Body of pancreas (tissue), 4 donors: Measurements from ENCODE around the gene CSF1R. TPM values are rescaled to one million over a fixed set of nuclear protein-coding genes. Genes with fewer than 3 reads are reported as not detected.

Experiments
- ATAC-seq: fragments of 150-250 bp; one replicate; pipeline ENCODE4 v1.9.1; 2016
- DNase-seq, 4 donors: peaks; one replicate each; pipeline ENCODE4 v3.0.0-alpha.2; 2019
- H3K27ac ChIP-seq, 4 donors: fragments of 200-600 bp; sonication (generic); 1 replicate in 3 of 4; 2 replicates in 1 of 4; pipeline versions ENCODE4 v1.5.1 to v1.6.1; 2016 to 2019; ENCODE audit warnings: mild to moderate bottlenecking in 1 of 4, mixed read lengths in 1 of 4, moderate library complexity in 1 of 4
- H3K27me3 ChIP-seq, 2 donors: fragments of 200-600 bp; sonication (generic); one replicate each; pipeline ENCODE4 v1.6.0; 2016; ENCODE audit warnings: mild to moderate bottlenecking in 1 of 2
- H3K36me3 ChIP-seq, 2 donors: fragments of 200-600 bp; sonication (generic); replicated peaks in 1 of 2; 2 replicates each; pipeline ENCODE4 v1.5.1; 2016; ENCODE audit warnings: low read depth in 2 of 2; ENCODE audit not compliant: insufficient read depth in 1 of 2
- H3K4me1 ChIP-seq: fragments of 200-600 bp; sonication (generic); one replicate; pipeline ENCODE4 v1.6.0; 2016
- H3K4me3 ChIP-seq, 2 donors: fragments of 200-600 bp; sonication (generic); 1 replicate in 1 of 2; 2 replicates in 1 of 2; pipeline ENCODE4 v1.5.1; 2016 to 2019
- H3K9me3 ChIP-seq, 3 donors: fragments of 200-600 bp; sonication (generic); 1 replicate in 2 of 3; 2 replicates in 1 of 3; pipeline ENCODE4 v1.5.1; 2016
- POLR2A ChIP-seq, 3 donors: fragments of 450-650 bp; IDR thresholded peaks; one replicate each; pipeline ENCODE4 v1.6.1; 2016; ENCODE audit warnings: antibody characterized with exemption in 3 of 3, mild to moderate bottlenecking in 2 of 3
- WGBS, 2 donors: methylation state at CpG; one replicate each; pipeline ENCODE4 v1.1.5; 2017; 5-methylcytosine and 5-hydroxymethylcytosine counted together
- intact Hi-C: fragments of 100-400 bp; cut with DNase I; formaldehyde crosslinking; loops from one replicate; pipeline ENCODE4 v1.15.1; 2023
- total RNA-seq, 2 donors: library from RNA; depleted of rRNA; stranded (reverse); fragments of >200 nt; gene quantifications; one replicate each; pipeline ENCODE4 v1.1.0, GENCODE V29; 2016
- TF ChIP-seq, protein P1 (sequence below), 7 experiments: fragments of 450-650 bp in 4 of 7; fragments of 200-600 bp in 3 of 7; sonication (generic) in 3 of 7; IDR thresholded peaks; one replicate each; pipeline ENCODE4 v1.5.1; 2016 to 2019; ENCODE audit warnings: antibody characterized with exemption in 7 of 7

The CSF1R gene
- total RNA-seq, 2 donors from 2014 or later, result 5.3 to 13.5 TPM

DNA sequence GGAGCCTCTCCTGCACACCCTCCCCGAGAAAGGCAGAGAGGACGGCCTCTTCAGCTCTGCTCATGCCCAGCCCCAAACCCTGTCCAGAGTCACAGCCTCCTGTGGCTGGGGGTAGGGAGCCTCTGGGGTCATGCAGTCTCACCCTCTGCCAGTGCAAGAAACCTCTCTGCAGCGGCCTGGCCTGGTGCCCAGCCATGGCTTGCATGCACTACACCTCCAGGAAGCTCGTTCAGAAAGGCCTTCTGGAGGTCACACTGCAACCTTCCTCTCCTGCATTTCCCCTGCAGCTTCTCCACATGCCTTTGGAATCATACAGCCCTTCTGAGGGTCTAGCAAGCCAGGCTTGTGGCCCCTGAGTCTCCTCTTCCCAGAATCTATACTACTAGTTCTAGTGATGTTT is 17.9 kb downstream of the CSF1R start:
- no peak overlapping the region for H3K27ac ChIP-seq
- ATAC-seq, result no peak
- TF ChIP-seq, protein P1, sequence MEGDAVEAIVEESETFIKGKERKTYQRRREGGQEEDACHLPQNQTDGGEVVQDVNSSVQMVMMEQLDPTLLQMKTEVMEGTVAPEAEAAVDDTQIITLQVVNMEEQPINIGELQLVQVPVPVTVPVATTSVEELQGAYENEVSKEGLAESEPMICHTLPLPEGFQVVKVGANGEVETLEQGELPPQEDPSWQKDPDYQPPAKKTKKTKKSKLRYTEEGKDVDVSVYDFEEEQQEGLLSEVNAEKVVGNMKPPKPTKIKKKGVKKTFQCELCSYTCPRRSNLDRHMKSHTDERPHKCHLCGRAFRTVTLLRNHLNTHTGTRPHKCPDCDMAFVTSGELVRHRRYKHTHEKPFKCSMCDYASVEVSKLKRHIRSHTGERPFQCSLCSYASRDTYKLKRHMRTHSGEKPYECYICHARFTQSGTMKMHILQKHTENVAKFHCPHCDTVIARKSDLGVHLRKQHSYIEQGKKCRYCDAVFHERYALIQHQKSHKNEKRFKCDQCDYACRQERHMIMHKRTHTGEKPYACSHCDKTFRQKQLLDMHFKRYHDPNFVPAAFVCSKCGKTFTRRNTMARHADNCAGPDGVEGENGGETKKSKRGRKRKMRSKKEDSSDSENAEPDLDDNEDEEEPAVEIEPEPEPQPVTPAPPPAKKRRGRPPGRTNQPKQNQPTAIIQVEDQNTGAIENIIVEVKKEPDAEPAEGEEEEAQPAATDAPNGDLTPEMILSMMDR (IDR thresholded peaks at IDR 0.05), result no peak
- H3K9me3 ChIP-seq, result no peaks in the 10 kb centered on the region
- no peaks in the 10 kb centered on the region for H3K4me1 ChIP-seq
- H3K36me3 ChIP-seq, result no peaks in the 10 kb centered on the region
- H3K4me3 ChIP-seq, result no peak overlapping the region
- DNase-seq, result no peak
- intact Hi-C loops, result no loop called here
- H3K27me3 ChIP-seq, result no peaks in the 10 kb centered on the region
- WGBS, 2 donors, result 42 to 66% methylated on average over 2 to 4 of the region's 4 CpGs

DNA sequence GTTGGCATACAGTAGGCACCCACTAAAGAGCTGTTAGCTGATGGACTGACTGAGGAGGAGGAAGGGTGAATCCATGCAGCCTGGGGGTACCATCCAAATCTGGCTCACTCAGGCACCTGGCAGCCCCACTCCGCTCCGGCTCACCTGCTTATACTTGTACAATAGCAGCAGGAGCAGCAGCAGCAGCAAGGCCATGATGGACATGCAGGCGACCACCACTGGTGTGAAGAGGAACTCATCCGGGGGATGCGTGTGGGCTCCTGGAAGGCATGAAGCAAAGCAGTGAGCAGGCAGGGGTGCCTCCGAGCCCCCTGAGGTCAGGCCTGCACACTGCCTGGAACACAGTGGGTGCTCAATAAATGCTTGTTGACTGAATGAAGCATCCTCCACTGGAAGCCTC is 18.3 kb downstream of the CSF1R start:
- Histone ChIP-seq H3K4me3 (no peak overlapping the region), H3K9me3 (no peaks in the 10 kb centered on the region), H3K36me3 (no peaks in the 10 kb centered on the region), H3K4me1 (no peaks in the 10 kb centered on the region), H3K27me3 (no peaks in the 10 kb centered on the region), H3K27ac (no peak overlapping the region)
- ATAC-seq (no peak), DNase-seq (no peak)
- intact Hi-C loops, result no loop called here
- WGBS, 2 donors, result 76 to 88% methylated on average over 6 of the region's 6 CpGs
- no peak for TF ChIP-seq POLR2A (IDR thresholded peaks at IDR 0.05)
- TF ChIP-seq, protein P1 (IDR thresholded peaks at IDR 0.05), result no peak

DNA sequence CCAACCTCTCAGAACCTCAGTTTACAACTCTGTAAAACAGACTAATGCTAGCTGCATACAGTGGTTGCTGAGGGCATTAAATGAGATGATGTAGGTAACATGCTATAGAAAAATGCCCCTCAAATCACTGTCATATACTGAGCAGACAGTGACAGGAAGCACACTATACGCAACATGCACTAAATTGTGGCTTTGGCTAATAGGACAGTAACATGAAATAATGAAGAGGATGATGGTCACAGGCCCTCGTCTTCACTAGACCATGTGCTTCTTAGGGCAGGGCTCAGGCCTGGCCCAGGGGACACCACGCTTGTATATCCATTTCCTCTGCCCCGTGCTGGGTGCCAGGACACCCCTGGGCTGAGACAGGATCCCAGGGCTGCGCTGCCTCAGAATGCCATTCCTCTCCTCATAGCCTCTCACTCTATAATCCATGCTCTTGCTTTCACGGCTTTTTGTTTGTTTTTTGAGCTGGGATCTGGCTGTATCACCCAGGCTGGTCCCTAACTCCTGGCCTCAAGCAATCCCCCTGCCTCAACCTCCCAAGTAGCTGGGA is 18.9 kb downstream of the CSF1R start:
- DNase-seq, result no peak
- TF ChIP-seq, protein P1 (IDR thresholded peaks at IDR 0.05), result no peak
- TF ChIP-seq POLR2A (IDR thresholded peaks at IDR 0.05), result no peak
- intact Hi-C loops, result no loop called here

DNA sequence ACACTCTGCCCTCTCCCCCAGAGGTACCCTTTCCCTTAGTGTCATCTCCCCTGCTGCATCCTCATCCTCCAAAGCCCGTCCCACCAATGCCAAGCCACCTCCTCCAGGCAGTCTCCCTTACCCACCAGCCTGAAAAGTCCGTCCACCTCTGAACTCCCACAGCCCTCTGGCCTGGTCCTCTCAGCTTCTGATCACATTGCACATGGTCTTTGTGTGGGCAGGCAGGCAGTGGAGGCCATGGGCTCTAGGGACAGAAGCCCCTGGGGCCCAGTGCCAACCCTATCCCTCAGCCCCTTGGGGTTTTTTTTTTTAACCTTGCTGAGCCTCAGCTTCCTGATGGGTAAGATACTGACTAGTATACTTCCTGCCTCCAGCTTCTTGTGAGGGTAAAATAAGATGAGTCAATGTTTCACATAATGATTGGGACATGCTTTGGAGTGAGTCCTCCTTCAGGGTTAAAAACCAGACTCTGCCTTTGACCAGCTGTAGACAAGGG is 19.4 kb downstream of the CSF1R start:
- 85 to 88% methylated on average over 2 of the region's 2 CpGs for whole genome bisulfite sequencing, 2 donors
- ATAC-seq (no peak), DNase-seq (no peak)
- intact Hi-C loops, result no loop called here
- Histone ChIP-seq H3K9me3 (no peaks in the 10 kb centered on the region), H3K27me3 (no peaks in the 10 kb centered on the region), H3K4me3 (no peak overlapping the region), H3K4me1 (no peaks in the 10 kb centered on the region), H3K36me3 (no peaks in the 10 kb centered on the region), H3K27ac (no peak overlapping the region)
- TF ChIP-seq, protein P1 (IDR thresholded peaks at IDR 0.05), result no peak
- no peak for TF ChIP-seq POLR2A (IDR thresholded peaks at IDR 0.05)

More for the DNA sequence above, 18.9 kb downstream of the CSF1R start:
- Histone ChIP-seq H3K27me3 (no peaks in the 10 kb centered on the region), H3K27ac (no peak overlapping the region), H3K4me3 (no peak overlapping the region), H3K4me1 (no peaks in the 10 kb centered on the region), H3K9me3 (no peaks in the 10 kb centered on the region), H3K36me3 (no peaks in the 10 kb centered on the region)
- WGBS, 2 donors, result 78 to 84% methylated on average over 6 of the region's 6 CpGs
- ATAC-seq, result no peak

DNA sequence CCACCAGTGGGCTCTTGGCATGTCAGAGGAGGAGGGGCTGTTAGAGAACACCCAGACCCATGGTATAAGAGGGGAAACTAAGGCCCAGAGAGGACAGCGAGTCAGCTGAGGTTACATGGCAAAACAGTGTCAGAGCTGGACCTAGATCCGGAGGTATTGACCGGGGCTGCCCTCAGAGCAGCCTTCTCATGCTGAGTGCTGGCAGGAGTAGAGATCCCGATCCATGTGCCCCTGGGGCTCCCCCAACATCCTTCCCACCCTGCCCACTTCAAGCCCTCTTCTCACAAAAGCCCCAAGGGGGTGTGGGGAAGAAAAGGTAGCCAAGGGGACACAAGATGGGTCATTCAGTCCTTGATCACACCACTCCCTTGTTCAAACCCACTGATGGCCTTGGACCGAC is 19.9 kb downstream of the CSF1R start:
- no peak for DNase-seq
- intact Hi-C loops, result no loop called here
- Histone ChIP-seq H3K36me3 (no peaks in the 10 kb centered on the region), H3K4me1 (no peaks in the 10 kb centered on the region), H3K4me3 (no peak overlapping the region), H3K27ac (no peak overlapping the region), H3K27me3 (no peaks in the 10 kb centered on the region), H3K9me3 (no peaks in the 10 kb centered on the region)
- WGBS, 2 donors, result 82 to 88% methylated on average over 5 of the region's 5 CpGs
- no peak for ATAC-seq
- TF ChIP-seq, protein P1 (IDR thresholded peaks at IDR 0.05), result no peak
- no peak for TF ChIP-seq POLR2A (IDR thresholded peaks at IDR 0.05)
